T-helper 2 cell treated with Interferon-gamma antibody and Interleukin-4, amounts not matched to agents 5 μg/mL and 100 μg/mL, for 36 hours (primary cell): Measurements from ENCODE around the gene PLSCR4.

ENCODE experiments used
- DNase-seq: peaks from one replicate; pipeline ENCODE4 v3.0.0; 2021; ENCODE audit warnings: low spot score
- H3K27ac Mint-ChIP-seq: one replicate; pipeline ENCODE4 v1.8.0; 2021; ENCODE audit warnings: mild to moderate bottlenecking, mixed read lengths
- H3K27me3 Mint-ChIP-seq: one replicate; pipeline ENCODE4 v1.8.0; 2021; ENCODE audit warnings: low read depth, mixed read lengths
- H3K36me3 Mint-ChIP-seq: one replicate; pipeline ENCODE4 v1.8.0; 2021; ENCODE audit warnings: low read depth, mixed read lengths
- H3K4me1 Mint-ChIP-seq: one replicate; pipeline ENCODE4 v1.8.0; 2021; ENCODE audit warnings: low read depth, mixed read lengths
- H3K4me3 Mint-ChIP-seq: one replicate; pipeline ENCODE4 v1.8.0; 2022; ENCODE audit warnings: mild to moderate bottlenecking, moderate library complexity, mixed read lengths
- H3K9me3 Mint-ChIP-seq: one replicate; pipeline ENCODE4 v1.8.0; 2021; ENCODE audit warnings: mixed read lengths

PLSCR4 gene

DNA sequence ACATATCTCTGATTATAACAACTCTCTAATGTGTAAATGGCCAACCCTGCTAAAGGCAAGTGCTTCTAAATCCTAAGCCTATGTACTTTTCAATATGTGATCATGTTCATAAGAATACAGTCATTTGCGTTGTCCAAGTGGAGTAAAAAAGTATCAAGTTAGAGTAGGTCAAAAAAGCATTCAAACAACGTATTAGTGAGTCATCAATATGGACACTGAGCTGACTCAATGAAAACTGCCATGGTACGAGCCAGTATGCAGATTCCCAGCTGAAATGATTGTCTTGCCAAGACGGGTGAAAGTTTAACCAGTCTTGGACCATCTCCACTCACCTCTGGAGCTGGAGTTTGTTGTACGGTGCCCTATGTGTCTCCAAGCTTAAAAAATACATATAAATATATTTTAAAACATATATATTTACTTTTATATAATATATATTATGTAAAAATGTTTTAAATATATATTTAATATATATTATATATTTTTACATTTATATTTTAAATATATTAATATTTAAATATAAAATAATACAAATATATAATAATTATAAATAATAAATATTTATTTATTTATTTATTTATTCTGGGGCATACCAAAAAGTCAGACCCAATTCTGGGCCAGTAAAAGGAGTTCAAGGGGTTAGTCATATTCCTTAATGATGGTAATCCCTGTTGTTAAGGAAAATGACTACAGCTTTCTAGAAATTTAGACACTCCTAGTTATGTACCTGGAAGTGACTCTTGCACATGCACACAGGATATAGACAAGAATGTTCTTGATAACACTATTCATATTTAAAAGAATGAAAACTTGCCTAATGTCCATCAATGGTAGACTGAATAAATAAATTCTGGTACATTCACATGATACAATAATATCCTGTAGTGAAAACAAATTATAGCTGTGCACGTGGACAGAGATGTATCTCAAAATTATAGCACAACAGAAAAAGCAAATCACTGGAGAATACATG, 27.2 kb downstream of the PLSCR4 start:
- Mint-ChIP-seq H3K9me3 (no peaks in the 10 kb centered on the region), H3K27ac (no peak overlapping the region), H3K4me1 (no peaks in the 10 kb centered on the region), H3K4me3 (no peak overlapping the region), H3K27me3 (no peaks in the 10 kb centered on the region), H3K36me3 (no peaks in the 10 kb centered on the region)
- DNase-seq, result no peak

DNA sequence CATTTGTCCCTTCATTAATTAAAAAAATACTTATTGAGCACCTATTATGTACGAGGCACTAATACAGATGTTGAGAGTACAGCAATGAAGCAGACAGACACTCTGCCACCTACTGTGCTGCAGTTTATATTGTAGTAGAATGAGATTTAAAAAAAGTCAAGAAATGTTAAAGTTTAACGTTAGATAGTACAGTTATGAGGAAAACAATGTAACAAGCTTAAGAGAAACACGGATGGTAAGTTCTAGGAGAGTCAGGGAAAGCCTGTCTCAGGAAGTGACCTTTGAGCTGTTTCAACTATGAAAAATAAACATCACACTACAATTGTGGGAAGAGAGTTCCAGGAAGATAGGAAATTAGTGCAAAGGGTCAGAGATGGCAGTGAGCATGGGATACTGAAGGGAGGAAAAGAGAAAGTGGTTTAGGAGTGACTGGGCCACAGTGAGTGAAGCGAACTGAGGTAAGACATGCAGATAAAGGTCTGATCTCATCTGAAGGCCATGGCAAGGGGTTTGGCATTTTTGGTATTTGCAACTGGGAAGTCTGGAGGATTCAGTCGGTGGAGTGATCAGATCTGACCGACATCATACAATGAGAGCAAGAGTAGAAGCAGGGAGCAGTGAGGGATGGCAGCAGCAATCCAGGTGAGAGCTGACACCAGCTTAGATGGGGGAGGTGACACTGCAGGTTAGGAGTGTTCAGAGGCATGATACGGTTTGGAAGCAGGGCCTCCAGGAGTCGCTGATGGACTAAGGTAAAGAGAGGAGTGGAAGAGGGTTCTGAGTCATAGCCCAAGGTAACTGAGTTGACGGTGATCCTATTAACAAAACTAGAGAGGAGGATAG, 28.5 kb downstream of the PLSCR4 start:
- Mint-ChIP-seq H3K36me3 (no peaks in the 10 kb centered on the region), H3K4me3 (no peak overlapping the region), H3K27me3 (no peaks in the 10 kb centered on the region), H3K9me3 (no peaks in the 10 kb centered on the region), H3K27ac (no peak overlapping the region), H3K4me1 (no peaks in the 10 kb centered on the region)
- DNase-seq, result no peak

DNA sequence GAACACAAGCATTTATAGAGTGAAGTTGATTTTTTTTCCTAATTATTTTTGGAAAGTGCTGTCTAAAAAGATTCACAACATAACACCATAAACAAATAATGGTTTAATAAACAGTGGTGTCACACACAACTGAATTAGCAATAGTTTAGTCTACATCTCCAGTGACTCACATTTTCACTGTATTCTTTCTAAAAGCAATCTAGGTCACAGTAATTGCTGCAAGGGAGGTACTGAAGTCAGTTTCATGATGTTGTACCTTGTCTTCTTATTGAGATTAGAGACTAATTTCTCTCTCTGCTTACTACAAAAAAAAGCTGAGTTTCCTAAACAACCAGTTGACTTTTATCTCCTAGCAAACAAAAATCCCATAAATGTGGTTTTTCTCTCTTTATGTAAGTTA, 29.6 kb downstream of the PLSCR4 start:
- no peak for DNase-seq
- H3K27me3 Mint-ChIP-seq, result no peaks in the 10 kb centered on the region
- no peak overlapping the region for H3K27ac Mint-ChIP-seq
- H3K36me3 Mint-ChIP-seq, result no peaks in the 10 kb centered on the region
- H3K9me3 Mint-ChIP-seq, result no peaks in the 10 kb centered on the region
- H3K4me3 Mint-ChIP-seq, result no peak overlapping the region
- H3K4me1 Mint-ChIP-seq, result no peaks in the 10 kb centered on the region

DNA sequence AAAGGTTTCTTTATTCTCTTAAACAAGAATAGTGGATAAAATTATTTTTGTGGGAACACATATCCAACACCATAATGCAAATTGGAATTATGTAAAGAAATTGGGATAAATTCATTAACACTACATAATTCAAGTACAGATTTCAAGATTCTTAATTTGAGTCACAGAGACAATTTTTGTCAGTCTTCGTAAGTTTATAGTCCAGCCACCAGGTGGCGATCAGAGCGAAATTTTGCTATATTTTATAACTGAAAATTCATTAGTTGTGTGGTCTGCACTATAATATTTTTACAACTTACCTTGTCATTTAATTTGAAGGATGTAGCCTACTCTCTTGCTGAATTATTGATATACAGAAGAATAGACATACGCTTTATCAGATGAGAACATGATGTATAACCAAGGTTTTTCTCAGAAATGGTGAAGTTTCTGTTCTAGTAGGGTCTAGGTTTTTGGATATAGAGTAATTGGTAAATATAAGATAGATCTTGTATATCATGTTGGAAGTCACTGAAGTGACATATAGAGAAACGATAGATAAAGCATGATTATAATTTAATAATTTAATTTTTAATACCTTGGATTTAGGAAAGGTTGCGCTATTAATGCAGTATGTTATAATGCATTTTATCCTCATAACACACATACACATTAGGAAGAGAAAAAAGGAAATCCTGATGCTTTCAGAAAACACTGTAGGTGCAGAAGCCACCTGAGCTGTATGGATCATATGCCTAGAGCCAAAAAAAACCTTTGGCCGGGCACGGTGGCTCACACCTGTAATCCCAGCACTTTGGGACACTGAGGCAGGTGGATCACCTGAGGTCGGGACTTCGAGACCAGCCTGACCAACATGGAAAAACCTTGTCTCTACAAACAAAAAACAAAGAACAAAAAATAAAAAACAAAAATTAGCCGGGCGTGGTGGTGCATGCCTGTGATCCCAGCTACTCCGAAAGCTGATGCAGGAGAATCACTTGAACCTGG, 31.7 kb downstream of the PLSCR4 start:
- H3K4me1 Mint-ChIP-seq, result no peaks in the 10 kb centered on the region
- no peaks in the 10 kb centered on the region for H3K9me3 Mint-ChIP-seq
- peaks cover 3% of the 10 kb centered on the region for H3K27me3 Mint-ChIP-seq
- H3K4me3 Mint-ChIP-seq, result no peak overlapping the region
- no peak overlapping the region for H3K27ac Mint-ChIP-seq
- no peak for DNase-seq
- no peaks in the 10 kb centered on the region for H3K36me3 Mint-ChIP-seq

DNA sequence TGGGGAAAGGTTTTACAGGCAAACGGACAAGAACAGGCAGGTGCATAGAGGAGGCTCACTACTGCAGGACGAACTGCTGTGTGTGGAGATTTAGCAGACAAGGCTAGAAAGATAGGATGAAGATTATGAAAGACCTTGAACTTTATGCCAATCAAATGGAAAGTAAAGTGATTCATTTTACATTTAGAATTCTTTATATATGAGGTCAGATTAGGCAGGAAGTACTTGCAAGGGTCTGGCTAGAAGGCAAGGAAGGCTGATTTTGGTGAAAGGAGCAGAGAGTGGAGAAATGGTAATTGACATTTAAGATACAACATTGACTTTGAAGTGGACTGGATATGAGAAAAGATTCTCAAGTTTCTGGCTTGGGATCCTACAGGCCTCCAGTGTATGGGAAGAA, 33.6 kb downstream of the PLSCR4 start:
- no peaks in the 10 kb centered on the region for H3K36me3 Mint-ChIP-seq
- no peak overlapping the region for H3K27ac Mint-ChIP-seq
- H3K4me1 Mint-ChIP-seq, result no peaks in the 10 kb centered on the region
- peaks cover 3% of the 10 kb centered on the region for H3K27me3 Mint-ChIP-seq
- no peak for DNase-seq
- no peak overlapping the region for H3K4me3 Mint-ChIP-seq
- H3K9me3 Mint-ChIP-seq, result no peaks in the 10 kb centered on the region

DNA sequence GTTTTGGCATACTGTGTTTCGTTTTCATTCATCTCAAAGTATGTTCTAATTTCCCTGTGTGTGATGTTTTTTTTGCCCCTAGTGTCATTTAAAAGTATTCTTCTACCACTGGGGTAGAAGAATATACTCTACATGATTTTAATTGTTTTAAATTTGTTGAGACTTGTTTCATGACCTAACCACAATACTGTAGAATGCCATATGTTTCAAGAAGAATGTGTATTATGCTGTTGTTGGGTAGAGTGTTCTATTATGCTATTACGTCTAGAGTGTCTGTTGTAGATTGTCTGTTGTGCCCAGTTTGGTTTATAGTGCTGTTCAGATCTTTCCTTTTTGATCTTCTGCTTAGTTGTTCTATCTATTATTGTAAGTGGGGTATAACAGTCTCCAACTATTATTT, 36.4 kb downstream of the PLSCR4 start:
- DNase-seq, result no peak
- Mint-ChIP-seq H3K27ac (no peak overlapping the region), H3K27me3 (peaks cover 8% of the 10 kb centered on the region), H3K36me3 (no peaks in the 10 kb centered on the region), H3K9me3 (no peaks in the 10 kb centered on the region), H3K4me1 (no peaks in the 10 kb centered on the region), H3K4me3 (no peak overlapping the region)

DNA sequence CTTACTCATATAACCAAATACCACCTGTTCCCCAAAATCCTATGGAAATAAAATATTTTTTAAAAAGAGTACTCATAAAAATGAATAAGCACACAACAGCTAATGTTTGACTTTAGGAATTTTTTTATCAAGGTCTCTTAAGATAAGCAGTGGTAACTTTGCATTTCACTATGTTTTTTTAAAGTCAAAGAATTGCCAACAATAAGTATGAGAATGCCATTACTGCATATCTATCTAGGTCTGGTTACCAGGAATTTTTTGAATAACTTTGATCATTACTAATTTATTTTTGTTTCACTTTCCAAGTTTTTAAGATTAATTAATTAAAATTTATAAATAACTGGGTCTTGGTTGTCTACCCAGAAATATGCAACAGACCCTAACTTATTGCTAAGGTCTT, 41.5 kb downstream of the PLSCR4 start:
- Mint-ChIP-seq H3K4me3 (no peak overlapping the region), H3K9me3 (no peaks in the 10 kb centered on the region), H3K27ac (no peak overlapping the region), H3K4me1 (no peaks in the 10 kb centered on the region), H3K36me3 (no peaks in the 10 kb centered on the region), H3K27me3 (peaks cover 6% of the 10 kb centered on the region)
- no peak for DNase-seq

DNA sequence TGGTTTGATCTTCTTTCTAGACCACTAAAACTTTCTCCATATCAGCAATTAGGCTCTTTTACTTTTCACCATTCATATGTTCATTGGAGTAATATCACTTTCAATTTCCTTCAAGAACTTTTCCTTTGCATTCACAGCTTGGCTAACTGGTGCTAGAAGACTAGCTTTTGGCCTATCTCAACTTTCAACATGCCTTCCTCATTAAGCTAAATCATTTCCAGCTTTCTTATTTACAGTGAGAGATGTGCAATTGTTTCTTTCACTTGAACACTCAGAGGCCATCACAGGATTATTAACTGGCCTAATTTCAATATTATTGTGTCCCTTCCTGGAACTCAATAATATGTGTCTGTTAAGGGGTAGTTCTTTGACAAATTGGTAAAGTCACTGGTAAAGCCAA, 47.1 kb downstream of the PLSCR4 start:
- no peak overlapping the region for H3K4me3 Mint-ChIP-seq
- DNase-seq, result no peak
- H3K9me3 Mint-ChIP-seq, result no peaks in the 10 kb centered on the region
- H3K27me3 Mint-ChIP-seq, result peaks cover 3% of the 10 kb centered on the region
- no peaks in the 10 kb centered on the region for H3K36me3 Mint-ChIP-seq
- no peak overlapping the region for H3K27ac Mint-ChIP-seq
- no peaks in the 10 kb centered on the region for H3K4me1 Mint-ChIP-seq

DNA sequence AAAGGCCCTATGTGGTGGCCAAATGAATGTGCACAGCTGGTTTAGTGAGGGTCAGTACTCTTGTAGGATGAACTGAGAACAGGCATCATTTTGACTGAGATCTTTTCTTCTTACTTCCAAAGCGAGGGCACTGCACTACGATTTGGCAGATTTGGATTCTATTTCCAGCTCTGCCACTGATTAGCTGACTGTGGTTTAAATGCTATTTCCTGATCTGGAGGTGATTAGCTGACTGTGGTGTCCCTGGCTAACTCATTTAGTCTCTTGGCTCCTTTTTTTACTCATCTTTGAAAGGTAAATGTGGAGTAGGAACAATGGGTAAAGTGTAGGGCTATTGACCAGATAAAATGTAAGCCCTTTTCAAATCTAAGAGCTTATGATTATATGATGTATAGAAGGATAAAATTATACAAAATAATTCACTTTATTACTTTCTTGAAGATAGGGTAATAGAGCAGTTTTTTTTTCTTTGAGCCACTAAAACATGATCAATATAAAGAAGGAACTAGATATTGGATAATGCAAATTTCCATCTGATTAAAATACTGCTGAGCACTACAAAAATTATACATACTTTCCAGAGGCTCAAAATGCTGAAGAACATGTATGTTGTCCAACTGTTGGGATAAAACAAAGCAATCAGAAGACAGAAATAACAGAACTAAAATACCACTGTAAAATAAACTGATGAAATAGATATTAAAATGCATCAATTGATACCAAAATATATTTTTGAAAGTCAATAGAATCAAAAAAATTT, 50.3 kb downstream of the PLSCR4 start:
- Mint-ChIP-seq H3K27ac (no peak overlapping the region), H3K4me1 (no peaks in the 10 kb centered on the region), H3K36me3 (no peaks in the 10 kb centered on the region), H3K27me3 (peaks cover 9% of the 10 kb centered on the region), H3K9me3 (no peaks in the 10 kb centered on the region), H3K4me3 (no peak overlapping the region)
- no peak for DNase-seq

DNA sequence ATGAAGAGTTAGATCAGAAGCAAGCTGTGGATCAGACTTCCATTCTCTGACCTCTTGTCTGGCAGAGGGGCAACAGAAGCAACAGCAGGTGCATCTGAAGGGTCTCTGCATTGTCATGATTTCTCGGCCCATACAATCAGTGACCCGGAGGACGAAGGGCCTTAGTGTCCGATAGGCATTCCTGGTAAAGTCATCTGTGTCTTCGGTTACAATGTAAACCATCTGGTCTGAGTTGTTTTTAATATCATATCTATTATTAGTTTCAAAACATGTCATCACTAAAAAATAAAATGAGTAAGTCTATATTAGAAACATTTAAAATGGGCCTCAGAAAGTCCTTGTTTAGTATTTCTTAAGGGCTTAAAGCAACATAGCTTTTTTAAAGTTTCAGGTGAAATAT, 51.1 kb downstream of the PLSCR4 start:
- no peak for DNase-seq
- no peak overlapping the region for H3K27ac Mint-ChIP-seq
- H3K9me3 Mint-ChIP-seq, result no peaks in the 10 kb centered on the region
- no peaks in the 10 kb centered on the region for H3K4me1 Mint-ChIP-seq
- H3K36me3 Mint-ChIP-seq, result no peaks in the 10 kb centered on the region
- H3K27me3 Mint-ChIP-seq, result peaks cover 9% of the 10 kb centered on the region
- no peak overlapping the region for H3K4me3 Mint-ChIP-seq

DNA sequence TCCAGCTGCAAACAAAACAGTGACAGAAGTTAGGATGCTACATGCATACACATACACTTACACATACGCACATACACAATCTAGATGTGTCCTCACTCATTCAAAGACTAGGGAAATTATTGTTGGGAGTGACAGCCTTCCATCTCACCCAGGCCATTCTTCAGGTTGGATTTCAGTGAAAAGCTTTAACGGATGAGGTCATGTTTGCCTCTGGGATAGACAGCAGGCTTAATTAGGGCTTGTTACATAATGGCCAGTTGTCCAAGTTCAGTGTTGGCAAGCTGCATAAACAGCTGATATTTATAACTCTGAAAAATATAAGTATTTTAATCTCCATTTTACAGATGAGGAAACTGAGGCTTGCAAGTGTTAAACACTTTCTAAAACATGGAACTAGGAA, 54.1 kb downstream of the PLSCR4 start:
- Mint-ChIP-seq H3K9me3 (no peaks in the 10 kb centered on the region), H3K27ac (no peak overlapping the region), H3K4me3 (no peak overlapping the region), H3K36me3 (no peaks in the 10 kb centered on the region), H3K4me1 (no peaks in the 10 kb centered on the region), H3K27me3 (peaks cover 6% of the 10 kb centered on the region)
- DNase-seq, result no peak

DNA sequence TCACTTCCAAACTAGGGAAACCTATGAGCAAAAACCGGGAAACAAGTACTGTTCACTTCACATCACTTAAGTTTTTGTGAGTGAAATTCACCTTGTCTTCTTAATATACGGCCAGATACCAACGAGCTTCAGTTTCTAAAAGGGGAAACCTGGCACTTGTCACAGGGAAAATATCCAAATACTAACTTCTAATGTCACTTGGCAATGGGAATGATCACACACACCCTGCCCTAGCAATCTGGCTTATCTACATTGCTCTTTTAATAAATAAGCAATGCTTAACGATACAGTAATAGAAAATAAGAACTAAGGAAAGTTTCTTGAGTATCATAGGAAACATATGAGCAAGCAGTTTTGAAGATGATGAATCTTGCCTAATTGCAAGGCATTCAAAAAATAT, 55.3 kb downstream of the PLSCR4 start:
- Mint-ChIP-seq H3K27ac (no peak overlapping the region), H3K4me3 (no peak overlapping the region), H3K27me3 (peaks cover 6% of the 10 kb centered on the region), H3K9me3 (no peaks in the 10 kb centered on the region), H3K4me1 (no peaks in the 10 kb centered on the region), H3K36me3 (no peaks in the 10 kb centered on the region)
- no peak for DNase-seq

DNA sequence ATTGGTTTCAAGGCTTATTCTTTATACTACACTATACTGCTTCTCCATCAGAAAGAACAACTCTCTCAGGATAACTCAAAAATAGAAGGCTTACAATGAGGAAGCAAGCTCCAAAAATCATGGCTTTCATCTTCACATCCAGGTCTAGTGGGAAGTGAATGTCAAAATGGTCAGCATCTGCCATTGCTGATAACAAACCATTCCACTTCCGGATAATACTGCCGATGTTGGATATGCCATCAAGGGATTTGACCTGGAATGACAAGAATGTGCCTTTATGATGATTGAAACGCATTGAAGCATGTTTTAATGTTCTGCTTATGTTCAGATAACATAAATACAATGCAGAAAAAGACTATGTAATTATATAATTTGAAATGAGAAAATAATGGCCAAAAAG, 55.9 kb downstream of the PLSCR4 start:
- H3K4me1 Mint-ChIP-seq, result no peaks in the 10 kb centered on the region
- DNase-seq, result no peak
- H3K36me3 Mint-ChIP-seq, result no peaks in the 10 kb centered on the region
- no peak overlapping the region for H3K4me3 Mint-ChIP-seq
- no peaks in the 10 kb centered on the region for H3K9me3 Mint-ChIP-seq
- peaks cover 6% of the 10 kb centered on the region for H3K27me3 Mint-ChIP-seq
- H3K27ac Mint-ChIP-seq, result no peak overlapping the region
